ENCODE measurements around the gene RHBDL1. TPM values are rescaled to one million over a fixed set of nuclear protein-coding genes. Genes with fewer than 3 reads are reported as not detected.

RHBDL1 gene
- total and polyA plus RNA-seq, 9 of the 15 experiments (the other 6 are each of a cell fraction or from before 2014, with no cell fraction given), result 0.03 to 5.6 (median 1.3) TPM; not detected in 1

GRCh38 chr16:726438-727290 lies 51.2 kb downstream of the RHBDL1 start, which contains the start of the genes CCDC78 and HAGHL (continued):
- no peak for TF ChIP-seq DACH1 (IDR thresholded peaks at IDR 0.05; ENCODE audit: partially characterized antibody)
- TF ChIP-seq ZNF785 (CRISPR knock-in tag; IDR thresholded peaks at IDR 0.05), result no peak
- no peak for TF ChIP-seq KAT8 (IDR thresholded peaks at IDR 0.05; ENCODE audit: low read depth)
- no peak for TF ChIP-seq CREB1 (IDR thresholded peaks at IDR 0.05)
- TF ChIP-seq CREB1 (CRISPR knock-in tag; IDR thresholded peaks at IDR 0.05), result no peak
- TF ChIP-seq ZNF79 (CRISPR knock-in tag; IDR thresholded peaks at IDR 0.05; ENCODE audit: low read depth), result no peak
- peak; percentile 36; the same call in 1 of the 2 replicates for TF ChIP-seq ZNF511 (CRISPR knock-in tag; IDR thresholded peaks at IDR 0.05)
- TF ChIP-seq NR2C2 (CRISPR knock-in tag; IDR thresholded peaks at IDR 0.05), result no peak
- TF ChIP-seq NR2C2 (tag; IDR thresholded peaks at IDR 0.05), result peak; percentile 60
- no peak for TF ChIP-seq ZNF398 (CRISPR knock-in tag; IDR thresholded peaks at IDR 0.05)
- no peak for TF ChIP-seq HMGN3 (IDR thresholded peaks at IDR 0.05; ENCODE audit: borderline replicate concordance, extremely low read depth, insufficient read length, low read depth, low read length)
- peak; percentile 97 for TF ChIP-seq ZBTB7A (IDR thresholded peaks at IDR 0.05; ENCODE audit: borderline replicate concordance, control insufficient read depth, low read depth, low read length)
- TF ChIP-seq ZHX1 (conservative IDR thresholded peaks at IDR 0.05; ENCODE audit: low read length), result no peak
- peak; percentile 72 for TF ChIP-seq ETS1 (conservative IDR thresholded peaks at IDR 0.05; ENCODE audit: control insufficient read depth, low read depth, low read length)
- no peak for TF ChIP-seq E2F8 (IDR thresholded peaks at IDR 0.05; ENCODE audit: low read depth, partially characterized antibody)
- no peak for TF ChIP-seq STAT5B (CRISPR knock-in tag; IDR thresholded peaks at IDR 0.05)
- no peak for TF ChIP-seq CGGBP1 (CRISPR knock-in tag; IDR thresholded peaks at IDR 0.05)

Data from K562 (cell line).